Heart right ventricle (tissue), 16 donors: ENCODE results near the gene MRAS. TPM values are rescaled to one million over a fixed set of nuclear protein-coding genes. Genes with fewer than 3 reads are reported as not detected.
A peak's percentile ranks its signal among the peaks of the same experiment; 100 is the strongest.

Experiments used
- ATAC-seq, 8 donors: fragments of 200-7000 bp; cut with Tn5 transposase; one replicate each; pipeline ENCODE4 v1.9.1; 2020; ENCODE audit warnings: mild to moderate bottlenecking in 8 of 8, moderate library complexity in 8 of 8, moderate number of reproducible peaks in 1 of 8
- DNase-seq, 2 donors: peaks; one replicate each; pipeline ENCODE4 v3.0.0-alpha.2; 2020
- H3K27ac ChIP-seq, 10 donors: fragments of 200-600 bp; sonication (generic) in 2 of 10; one replicate each; pipeline versions ENCODE4 v1.5.0 to v1.8.0; 2020 to 2022; ENCODE audit warnings: mild to moderate bottlenecking in 3 of 10
- H3K27me3 ChIP-seq, 7 donors: fragments of 200-600 bp; one replicate each; pipeline ENCODE4 v1.8.0; 2021 to 2022; ENCODE audit warnings: mild to moderate bottlenecking in 2 of 7
- H3K36me3 ChIP-seq, 9 donors: fragments of 200-600 bp; sonication (generic) in 1 of 9; one replicate each; pipeline versions ENCODE4 v1.5.0 to v1.8.0; 2020 to 2022; ENCODE audit warnings: mild to moderate bottlenecking in 2 of 9
- H3K4me1 ChIP-seq, 9 donors: fragments of 200-600 bp; sonication (generic) in 1 of 9; one replicate each; pipeline versions ENCODE4 v1.5.0 to v1.8.0; 2020 to 2022; ENCODE audit warnings: mild to moderate bottlenecking in 4 of 9
- H3K4me3 ChIP-seq, 10 donors: fragments of 200-600 bp; sonication (generic) in 2 of 10; one replicate each; pipeline versions ENCODE4 v1.5.0 to v1.8.0; 2020 to 2022; ENCODE audit warnings: mild to moderate bottlenecking in 7 of 10, moderate library complexity in 2 of 10
- H3K9me3 ChIP-seq, 11 donors: fragments of 200-600 bp in 10 of 11; sonication (generic) in 2 of 11; one replicate each; pipeline versions ENCODE4 v1.5.0 to v1.8.0; 2013 to 2022; ENCODE audit warnings: mild to moderate bottlenecking in 2 of 11, control low read depth in 1 of 11, moderate library complexity in 1 of 11
- WGBS, 2 donors: extraction: QIAGEN DNeasy Blood & Tissue Kit; methylation state at CpG; one replicate each; pipeline ENCODE4 v1.1.7; 2013; ENCODE audit warnings: inconsistent platforms in 1 of 2; 5-methylcytosine and 5-hydroxymethylcytosine counted together
- intact Hi-C, 10 donors: fragments of 100-400 bp; cut with DNase I; formaldehyde crosslinking; loops; one replicate each; pipeline versions ENCODE4 v1.11.1 to v1.14.2; 2022
- polyA plus RNA-seq, 2 donors: library from polyadenylated mRNA; stranded (reverse); fragments of 200-250 nt; gene quantifications; one replicate each; pipeline ENCODE4 v1.2.3, GENCODE V29; 2013
- total RNA-seq, 10 donors: library from RNA; stranded (reverse); fragmentation: NEBNext Ultra II Directional in 3 of 10; extraction: Animal tissue kit (Norgen Biotek cat#: 25700) in 3 of 10; gene quantifications; one replicate each; pipeline versions ENCODE4 v1.2.1 to v1.2.4, GENCODE V29; 2021 to 2023
- TF ChIP-seq, protein P1 (sequence below), 9 donors: fragments of 200-600 bp; sonication (generic) in 2 of 9; IDR thresholded peaks; one replicate each; pipeline versions ENCODE4 v1.5.0 to v1.8.0; 2021 to 2022; ENCODE audit warnings: antibody characterized with exemption in 9 of 9, mild to moderate bottlenecking in 5 of 9, moderate library complexity in 1 of 9
- donor health status: Arrhythmogenic right ventricular cardiomyopathy.
- donor health status: ischemic (EF 13 %, LVEDD 7.1; RV severe dilation, severe dysfunction).
- donor health status: healthy with polysubstance abuse.
- donor health status: DM: no; HTN: yes; CAD: no.
- donor health status: DM: no; HTN: no; CAD: no.
- donor health status: ischemic (EF 25% LVEDD 6.9; RV normal size, moderate dysfunction).
- donor health status: ischemic (EF 25% LVEDD 5.7; RV mildly dilated, moderate dysfunction).
- donor health status: healthy.
- donor health status: DM: yes; HTN: yes; CAD: no.
- donor health status: Ischemic cardiomyopathy.
- donor health status: ischemic (EF 35%, LVEDD 5.7; RV mildly dilated, moderate dysfunction).
- donor health status: nonischemic (EF 11% LVEDD 7.7; RV severe dilation, severe dysfunction).
- donor health status: DM: yes; HTN: yes; CAD: no.
- donor health status: PGD.
- donor health status: ischemic (EF 29% LVEDD 5.4; RV normal size, mild dysfunction).
- donor health status: nonischemic (EF 23%, LVEDD 6.1; RV moderate dilation, normal function).

Gene MRAS
- total and polyA plus RNA-seq, 12 donors = 78.6 to 381 (median 256) TPM

DNA sequence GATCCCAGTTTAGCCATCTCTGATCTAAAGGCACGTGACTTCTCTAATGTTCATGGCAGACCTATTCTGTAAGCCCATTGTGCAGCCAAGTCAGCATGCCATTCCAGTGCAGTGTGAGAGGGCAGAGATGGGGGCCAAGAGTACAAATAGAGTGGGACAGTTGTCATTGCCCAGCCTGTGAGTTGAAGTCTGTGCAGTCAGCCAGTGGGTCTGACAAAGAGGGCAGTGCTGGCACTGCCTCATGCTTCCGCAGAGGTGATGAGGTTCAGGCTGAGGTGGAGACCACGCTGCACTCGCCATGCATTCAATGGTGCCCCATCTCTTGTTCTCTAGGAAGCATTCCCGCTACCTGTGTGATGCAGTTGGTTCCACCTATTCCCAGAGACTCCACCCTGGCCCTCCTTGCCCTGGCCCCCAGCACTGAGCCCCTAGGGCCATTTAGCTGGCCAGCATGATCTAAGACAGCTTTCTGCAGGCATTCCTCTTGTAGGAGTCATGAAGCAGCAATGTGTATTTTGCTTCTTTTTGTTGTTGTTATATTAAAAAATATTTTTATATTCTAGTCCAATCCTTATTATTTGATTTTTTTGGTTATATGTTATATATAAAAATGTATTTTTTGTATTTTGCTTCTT is 3.7 kb downstream of the MRAS start:
- DNase-seq (peak; percentile 34 to 73), ATAC-seq (peak; percentile 12 to 76 (median 62))
- H3K4me1 ChIP-seq = peaks cover 7 to 84% (median 55%) of the 10 kb centered on the region in 9 donors
- H3K9me3 ChIP-seq = no peaks in the 10 kb centered on the region
- H3K27me3 ChIP-seq = peaks cover 0 to 13% (median 0%) of the 10 kb centered on the region in 7 donors
- peak overlapping the region in 7 of 10 donors; percentile 92 to 99 (median 97) for H3K27ac ChIP-seq
- H3K36me3 ChIP-seq = peaks cover 0 to 20% (median 6%) of the 10 kb centered on the region in 9 donors
- TF ChIP-seq, protein P1, sequence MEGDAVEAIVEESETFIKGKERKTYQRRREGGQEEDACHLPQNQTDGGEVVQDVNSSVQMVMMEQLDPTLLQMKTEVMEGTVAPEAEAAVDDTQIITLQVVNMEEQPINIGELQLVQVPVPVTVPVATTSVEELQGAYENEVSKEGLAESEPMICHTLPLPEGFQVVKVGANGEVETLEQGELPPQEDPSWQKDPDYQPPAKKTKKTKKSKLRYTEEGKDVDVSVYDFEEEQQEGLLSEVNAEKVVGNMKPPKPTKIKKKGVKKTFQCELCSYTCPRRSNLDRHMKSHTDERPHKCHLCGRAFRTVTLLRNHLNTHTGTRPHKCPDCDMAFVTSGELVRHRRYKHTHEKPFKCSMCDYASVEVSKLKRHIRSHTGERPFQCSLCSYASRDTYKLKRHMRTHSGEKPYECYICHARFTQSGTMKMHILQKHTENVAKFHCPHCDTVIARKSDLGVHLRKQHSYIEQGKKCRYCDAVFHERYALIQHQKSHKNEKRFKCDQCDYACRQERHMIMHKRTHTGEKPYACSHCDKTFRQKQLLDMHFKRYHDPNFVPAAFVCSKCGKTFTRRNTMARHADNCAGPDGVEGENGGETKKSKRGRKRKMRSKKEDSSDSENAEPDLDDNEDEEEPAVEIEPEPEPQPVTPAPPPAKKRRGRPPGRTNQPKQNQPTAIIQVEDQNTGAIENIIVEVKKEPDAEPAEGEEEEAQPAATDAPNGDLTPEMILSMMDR (IDR thresholded peaks at IDR 0.05) = no peak
- WGBS, 2 donors = 58 to 68% methylated on average over 5 of the region's 5 CpGs
- no peak overlapping the region for H3K4me3 ChIP-seq
- intact Hi-C loops = loop anchor here in 3 of 10 donors (5.0 kb wide), 1 partner anchor 45 kb away; no protein-coding TSS in a partner anchor

DNA sequence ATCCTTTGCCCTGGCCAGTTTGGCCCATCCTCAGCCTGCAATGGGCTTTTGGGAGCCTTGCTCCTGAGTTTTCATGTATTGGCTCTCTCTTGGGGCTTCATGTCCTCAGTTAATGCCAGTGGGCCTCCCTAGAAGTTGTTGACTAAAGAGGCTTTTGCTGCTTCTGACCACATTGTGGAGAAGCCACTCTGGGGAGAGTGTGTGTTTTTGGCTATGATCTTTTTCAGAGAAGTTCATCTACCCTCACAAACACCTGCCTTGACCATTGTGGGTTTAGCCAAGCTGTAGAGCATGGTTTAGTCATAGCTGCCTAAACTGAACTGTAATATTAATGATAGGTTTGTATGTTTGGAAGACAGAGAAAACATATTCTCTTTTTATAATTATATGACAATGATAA is 6.0 kb downstream of the MRAS start:
- Histone ChIP-seq H3K27me3 (no peaks in the 10 kb centered on the region), H3K9me3 (no peaks in the 10 kb centered on the region), H3K36me3 (peaks cover 0 to 27% (median 6%) of the 10 kb centered on the region in 9 donors), H3K4me1 (peaks cover 13 to 99% (median 73%) of the 10 kb centered on the region in 9 donors), H3K27ac (peak overlapping the region in 6 of 10 donors; percentile 0 to 99 (median 73)), H3K4me3 (no peak overlapping the region)
- intact Hi-C loops = loop anchor here in 3 of 10 donors (5.0 kb wide), 1 partner anchor 43 kb away; no protein-coding TSS in a partner anchor
- DNase-seq = no peak
- TF ChIP-seq, protein P1 (IDR thresholded peaks at IDR 0.05) = no peak
- no peak for ATAC-seq

DNA sequence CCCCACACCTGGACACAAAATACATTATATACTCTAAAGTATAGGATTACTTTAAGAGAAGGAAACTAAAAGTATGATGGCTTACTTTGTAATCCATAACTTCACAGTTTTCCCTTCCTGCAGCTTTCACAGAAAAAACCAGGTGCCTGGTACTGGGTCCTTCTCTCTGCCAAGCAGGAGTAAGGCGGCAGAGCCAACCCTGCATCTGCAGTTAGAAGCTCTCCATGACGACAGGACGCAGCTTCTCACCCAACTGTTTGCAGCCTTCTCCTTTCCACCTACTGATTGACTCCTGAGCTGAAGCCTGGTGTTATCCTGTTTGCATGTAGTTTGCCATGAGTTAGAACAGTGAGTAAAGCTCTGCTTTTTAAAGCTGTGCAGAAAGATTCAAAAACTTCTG is 6.7 kb downstream of the MRAS start:
- WGBS, 2 donors = 64 to 72% methylated on average over 3 of the region's 3 CpGs
- peak overlapping the region in 4 of 10 donors; percentile 71 to 99 (median 85) for H3K27ac ChIP-seq

DNA sequence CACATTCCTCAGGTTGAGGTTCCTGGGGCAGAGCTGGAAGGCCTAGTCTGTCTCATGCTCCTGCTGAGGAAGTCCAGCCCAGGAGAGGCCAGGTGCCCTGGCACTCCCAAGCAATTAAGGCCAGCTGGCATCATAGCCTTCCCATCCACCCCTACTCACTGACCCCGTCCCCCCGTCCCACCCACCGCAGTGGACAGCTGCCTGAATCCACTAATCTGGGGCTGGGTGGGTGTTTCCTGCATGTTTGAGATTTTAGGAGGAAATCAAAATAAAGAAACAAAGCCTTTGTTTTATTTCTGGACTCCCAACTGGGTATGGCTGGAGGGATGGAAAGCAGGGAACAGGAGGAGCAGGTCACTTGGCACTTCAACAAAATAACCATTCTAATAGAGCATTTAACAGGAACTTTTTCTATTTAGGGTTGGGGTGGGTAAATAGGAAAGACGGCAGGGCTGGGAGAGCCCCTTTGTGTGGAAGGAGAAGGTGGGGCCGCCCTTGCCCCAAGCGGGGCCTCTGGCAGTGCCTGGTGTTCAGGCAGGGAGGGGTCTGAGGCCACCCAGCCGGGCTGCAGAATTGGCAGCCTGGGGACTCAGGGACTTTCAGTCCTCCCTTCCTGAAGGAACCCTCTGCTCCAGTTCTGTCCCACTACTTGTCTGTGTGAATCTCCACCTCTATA is 8.5 kb downstream of the MRAS start:
- H3K4me1 ChIP-seq = peaks cover 27 to 99% (median 79%) of the 10 kb centered on the region in 9 donors
- TF ChIP-seq, protein P1 (IDR thresholded peaks at IDR 0.05) = no peak
- no peaks in the 10 kb centered on the region for H3K27me3 ChIP-seq
- peaks cover 0 to 27% (median 6%) of the 10 kb centered on the region in 9 donors for H3K36me3 ChIP-seq
- WGBS, 2 donors = 46 to 54% methylated on average over 7 of the region's 7 CpGs
- intact Hi-C loops = no loop called here
- H3K4me3 ChIP-seq = no peak overlapping the region
- DNase-seq (no peak), ATAC-seq (peak in 2 of 8 donors; percentile 7 to 10)
- H3K9me3 ChIP-seq = no peaks in the 10 kb centered on the region
- H3K27ac ChIP-seq = peak overlapping the region; percentile 20 to 99 (median 68)

More for the DNA sequence above, 6.7 kb downstream of the MRAS start:
- DNase-seq (no peak), ATAC-seq (no peak)
- Histone ChIP-seq H3K36me3 (peaks cover 0 to 27% (median 6%) of the 10 kb centered on the region in 9 donors), H3K4me3 (no peak overlapping the region), H3K27me3 (no peaks in the 10 kb centered on the region), H3K9me3 (no peaks in the 10 kb centered on the region), H3K4me1 (peaks cover 17 to 99% (median 76%) of the 10 kb centered on the region in 9 donors)
- TF ChIP-seq, protein P1 (IDR thresholded peaks at IDR 0.05) = no peak
- intact Hi-C loops = no loop called here
